ENCODE measurements around the gene STAT3. TPM values are rescaled to one million over a fixed set of nuclear protein-coding genes. Genes with fewer than 3 reads are reported as not detected.
"Not testable (repeated sequence)": the region's sequence is repeated elsewhere in the genome, so short reads cannot be mapped to it uniquely, and the experiment has no call there.

STAT3 gene
- total RNA-seq, 2 experiments from 2014 or later, result 114 to 121 TPM

DNA sequence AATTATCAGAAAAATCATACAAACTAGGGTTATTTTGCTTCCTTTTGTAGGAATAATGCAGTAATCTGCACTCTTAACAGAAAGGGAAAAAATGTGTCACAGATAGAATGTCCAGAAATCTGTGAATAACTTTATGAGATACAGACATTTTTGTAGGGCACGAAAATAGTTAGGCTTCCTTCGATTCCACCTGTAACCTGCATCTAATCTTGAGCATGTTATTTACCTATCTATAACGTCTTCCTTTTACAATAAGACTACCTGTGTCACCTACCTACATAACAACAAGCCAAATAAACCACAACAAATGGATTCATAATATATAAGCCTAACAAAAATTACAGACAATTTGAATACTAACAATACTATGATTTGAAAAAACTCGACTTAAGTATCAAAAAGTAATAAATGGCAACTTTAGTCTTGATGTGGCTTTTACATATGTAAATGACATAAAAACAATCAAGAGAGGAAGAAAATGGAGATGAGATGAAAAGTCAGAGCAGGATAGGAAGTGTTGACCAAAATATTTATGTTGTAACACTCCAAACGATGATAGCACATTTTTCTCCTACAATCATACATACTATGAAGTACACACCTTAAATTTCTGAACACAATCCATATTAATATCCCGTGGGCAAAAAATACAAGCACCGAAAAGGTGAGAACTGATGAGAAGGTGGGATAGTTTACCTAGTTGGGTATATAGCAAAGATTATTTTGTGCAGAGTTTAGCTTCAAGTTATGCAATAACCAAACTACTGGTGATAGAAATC lies 114.6 kb downstream of the STAT3 start:
- Mint-ChIP-seq H3K4me1 (peaks cover 67% of the 10 kb centered on the region), H3K27me3 (no peaks in the 10 kb centered on the region), H3K36me3 (ENCODE audit: low read depth) (peaks cover 25% of the 10 kb centered on the region), H3K27ac (peak overlapping the region; percentile 91), H3K9me3 (no peaks in the 10 kb centered on the region), H3K4me3 (peak overlapping the region; percentile 95)
- POLR2A ChIA-PET, result interaction anchor here (1.0 kb wide), 1 partner anchor 25 kb away, joined by 5 read pairs; no protein-coding TSS in a partner anchor
- CTCF ChIA-PET, result interaction anchor here (0.6 to 1.8 kb wide), 3 partner anchors 10 to 536 kb away, joined by 3 to 4 read pairs (median 4); no protein-coding TSS in a partner anchor
- no peak for DNase-seq

DNA sequence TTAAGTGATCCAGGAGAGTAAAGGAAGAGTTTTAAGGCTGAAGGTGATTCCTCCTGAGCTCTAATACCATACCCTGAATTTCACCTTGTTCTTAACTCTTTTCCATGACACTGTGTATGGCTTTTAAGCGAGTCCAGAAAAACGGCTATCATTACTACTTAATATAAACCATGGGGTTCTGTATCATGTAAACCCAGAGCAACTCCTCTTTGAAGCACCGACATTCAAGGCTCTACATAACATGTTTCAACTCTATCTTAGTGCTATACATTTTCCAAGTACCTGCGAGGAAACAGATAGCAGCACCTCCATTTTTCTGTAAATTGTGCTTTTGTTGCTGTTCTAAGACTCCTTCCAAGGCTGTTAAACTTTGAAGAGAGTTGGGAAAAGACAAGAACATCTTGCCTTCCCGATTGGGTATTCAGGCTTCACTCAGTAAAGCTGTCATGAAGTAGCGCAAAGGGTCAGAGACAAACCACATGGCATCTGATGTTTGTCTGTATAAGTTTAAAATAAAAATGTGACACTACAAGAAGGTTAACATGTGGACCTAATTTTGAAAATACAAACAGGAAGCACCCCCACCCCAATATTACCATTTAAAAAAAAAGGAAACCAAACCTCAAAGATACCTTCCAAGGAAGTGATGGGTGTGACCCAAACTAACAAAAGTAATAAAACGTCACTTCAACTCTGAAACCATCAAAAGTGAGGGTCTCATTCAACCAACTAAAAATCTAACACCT lies 115.9 kb downstream of the STAT3 start:
- ChIA-PET POLR2A (no interaction called here), CTCF (no interaction called here)
- Mint-ChIP-seq H3K4me1 (peaks cover 69% of the 10 kb centered on the region), H3K4me3 (peak overlapping the region; percentile 95), H3K9me3 (no peaks in the 10 kb centered on the region), H3K27me3 (no peaks in the 10 kb centered on the region), H3K36me3 (ENCODE audit: low read depth) (peaks cover 26% of the 10 kb centered on the region), H3K27ac (peak overlapping the region; percentile 91)
- no peak for DNase-seq

DNA sequence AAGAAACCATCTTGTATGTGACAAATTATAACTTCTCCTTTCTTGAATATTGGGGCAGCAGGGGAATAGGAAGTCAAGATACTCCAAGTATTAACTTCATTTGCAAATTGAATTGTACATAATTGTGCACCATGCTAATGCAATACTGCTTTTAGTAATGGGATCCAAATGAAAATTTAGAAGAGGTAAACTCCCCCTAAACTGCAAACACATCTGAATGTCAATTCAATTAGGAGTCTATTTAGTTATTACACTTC lies 116.5 kb downstream of the STAT3 start:
- Mint-ChIP-seq H3K4me1 (peaks cover 69% of the 10 kb centered on the region), H3K9me3 (no peaks in the 10 kb centered on the region), H3K27me3 (no peaks in the 10 kb centered on the region), H3K4me3 (peak overlapping the region; percentile 95), H3K36me3 (ENCODE audit: low read depth) (peaks cover 28% of the 10 kb centered on the region), H3K27ac (peak overlapping the region; percentile 91)
- ChIA-PET POLR2A (no interaction called here), CTCF (interaction anchor here (1.0 kb wide), 1 partner anchor 12 kb away, joined by 3 read pairs; no protein-coding TSS in a partner anchor)
- no peak for DNase-seq

DNA sequence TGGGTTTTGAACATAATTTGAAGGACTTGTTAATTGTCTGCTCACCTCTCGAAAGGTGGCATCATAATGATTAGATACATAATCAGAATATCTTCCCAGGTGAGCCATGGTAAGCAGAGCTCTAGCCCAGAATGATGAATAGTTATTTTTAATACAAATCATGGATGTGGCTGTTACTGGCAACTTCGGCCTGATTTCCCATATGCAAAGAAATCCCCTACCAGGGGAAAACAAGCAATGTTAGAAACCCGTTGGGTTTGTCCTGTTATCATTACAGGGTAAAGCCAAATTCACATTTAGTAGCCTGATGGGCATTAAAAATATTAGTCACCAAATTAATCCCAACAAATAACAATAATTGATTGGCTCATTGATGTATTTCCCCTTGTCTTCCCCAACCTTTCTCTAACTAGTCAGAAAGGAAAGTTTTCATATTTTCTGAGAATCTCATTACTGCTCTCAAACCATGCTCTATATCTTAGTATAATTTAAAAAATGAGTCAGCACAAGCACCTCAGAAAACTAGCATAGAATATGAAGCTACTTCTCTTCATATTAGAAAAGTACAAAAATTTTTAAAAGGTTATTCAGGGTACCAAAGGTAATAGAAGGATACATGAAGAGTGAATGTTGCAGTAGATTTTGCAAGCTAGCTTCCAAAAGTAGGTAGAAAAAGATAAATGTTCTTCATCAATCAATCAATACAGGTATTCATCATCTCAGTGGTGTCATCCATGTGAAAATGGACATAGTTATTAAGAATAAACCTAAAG lies 117.0 kb downstream of the STAT3 start:
- H3K27me3 Mint-ChIP-seq, result no peaks in the 10 kb centered on the region
- H3K9me3 Mint-ChIP-seq, result no peaks in the 10 kb centered on the region
- peak overlapping the region; percentile 91 for H3K27ac Mint-ChIP-seq
- peaks cover 73% of the 10 kb centered on the region for H3K4me1 Mint-ChIP-seq
- no peak for DNase-seq
- ChIA-PET CTCF (interaction anchor here (1.0 to 1.1 kb wide), 2 partner anchors 13 to 64 kb away, joined by 3 read pairs; no protein-coding TSS in a partner anchor), POLR2A (no interaction called here)
- peaks cover 32% of the 10 kb centered on the region for H3K36me3 Mint-ChIP-seq (ENCODE audit: low read depth)
- H3K4me3 Mint-ChIP-seq, result peak overlapping the region; percentile 95

- ChIA-PET CTCF (interaction anchor here (1.0 to 1.1 kb wide), 2 partner anchors 23 to 65 kb away, joined by 3 to 4 read pairs; no protein-coding TSS in a partner anchor), POLR2A (no interaction called here)
- Mint-ChIP-seq H3K36me3 (ENCODE audit: low read depth) (peaks cover 33% of the 10 kb centered on the region), H3K27ac (peak overlapping the region; percentile 7), H3K4me1 (peaks cover 73% of the 10 kb centered on the region), H3K4me3 (no peak overlapping the region), H3K27me3 (no peaks in the 10 kb centered on the region), H3K9me3 (no peaks in the 10 kb centered on the region)
- DNase-seq, result no peak
These were observed 117.6 kb downstream of the STAT3 start for GRCh38 chr17:42270596-42270995.

GRCh38 chr17:42270170-42270535 lies 118.1 kb downstream of the STAT3 start:
- Mint-ChIP-seq H3K4me3 (no peak overlapping the region), H3K4me1 (peaks cover 70% of the 10 kb centered on the region)
- POLR2A ChIA-PET, result interaction anchor here (0.6 kb wide), 1 partner anchor 41 kb away, joined by 3 read pairs; no protein-coding TSS in a partner anchor

GRCh38 chr17:42268236-42268635 lies 120.0 kb downstream of the STAT3 start:
- Mint-ChIP-seq H3K36me3 (ENCODE audit: low read depth) (peaks cover 27% of the 10 kb centered on the region), H3K9me3 (no peaks in the 10 kb centered on the region), H3K27me3 (no peaks in the 10 kb centered on the region), H3K4me3 (no peak overlapping the region), H3K4me1 (peaks cover 63% of the 10 kb centered on the region), H3K27ac (peak overlapping the region; percentile 3)
- POLR2A ChIA-PET, result no interaction called here
- no peak for DNase-seq
- CTCF ChIA-PET, result interaction anchor here (1.4 kb wide), 1 partner anchor 46 kb away, joined by 4 read pairs; no protein-coding TSS in a partner anchor

More at GRCh38 chr17:42270170-42270535, 118.1 kb downstream of the STAT3 start:
- H3K27me3 Mint-ChIP-seq, result no peaks in the 10 kb centered on the region
- peaks cover 31% of the 10 kb centered on the region for H3K36me3 Mint-ChIP-seq (ENCODE audit: low read depth)
- peak overlapping the region; percentile 61 for H3K27ac Mint-ChIP-seq
- DNase-seq, result no peak
- CTCF ChIA-PET, result interaction anchor here (1.0 to 1.5 kb wide), 3 partner anchors 23 to 66 kb away, joined by 3 to 4 read pairs (median 3); no protein-coding TSS in a partner anchor
- H3K9me3 Mint-ChIP-seq, result no peaks in the 10 kb centered on the region

DNA sequence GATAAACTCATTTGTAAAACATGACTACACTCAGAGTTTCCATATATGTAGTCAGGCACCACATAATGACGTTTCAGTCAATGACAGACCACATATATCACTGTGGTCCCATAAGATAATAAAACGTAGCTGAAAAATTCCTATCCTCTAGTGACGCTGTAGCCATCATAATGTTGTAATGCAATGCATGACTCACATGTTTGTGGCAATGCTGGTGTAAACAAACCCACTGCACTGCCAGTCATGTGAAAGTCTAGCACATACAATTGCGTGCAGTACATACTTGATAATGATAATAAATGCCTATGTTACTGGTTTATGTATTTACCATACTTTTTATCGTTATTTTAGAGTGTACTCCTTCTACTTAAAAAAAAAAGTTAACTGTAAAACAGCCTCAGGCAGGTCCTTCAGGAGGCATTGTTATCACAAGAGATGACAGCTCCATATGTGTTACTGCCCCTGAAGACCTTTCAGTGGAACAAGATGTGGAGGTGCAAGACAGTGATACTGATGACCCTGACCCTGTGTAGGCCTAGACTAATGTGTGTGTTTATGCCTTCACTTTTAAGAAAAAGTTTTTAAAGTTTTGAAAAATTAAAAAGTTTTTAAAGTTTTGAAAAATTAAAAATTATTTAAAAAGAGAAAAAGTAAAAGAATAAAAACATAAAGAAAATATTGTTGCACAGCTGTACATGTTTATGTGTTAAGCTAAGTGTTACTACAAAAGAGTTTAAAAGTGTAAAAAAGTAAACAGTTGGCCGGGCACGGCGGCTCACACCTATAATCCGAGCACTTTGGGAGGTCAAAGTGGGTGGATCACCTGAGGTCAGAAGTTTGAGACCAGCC lies 121.1 kb downstream of the STAT3 start:
- Mint-ChIP-seq H3K9me3 (no peaks in the 10 kb centered on the region), H3K4me3 (no peak overlapping the region)
- CTCF ChIA-PET, result interaction anchor here (0.6 to 1.3 kb wide), 3 partner anchors 16 to 25 kb away, joined by 3 to 4 read pairs (median 3); no protein-coding TSS in a partner anchor

GRCh38 chr17:42266462-42266861 lies 121.8 kb downstream of the STAT3 start:
- Mint-ChIP-seq H3K27me3 (no peaks in the 10 kb centered on the region), H3K4me3 (no peak overlapping the region), H3K9me3 (no peaks in the 10 kb centered on the region), H3K4me1 (peaks cover 47% of the 10 kb centered on the region), H3K27ac (peak overlapping the region; percentile 76), H3K36me3 (ENCODE audit: low read depth) (peaks cover 20% of the 10 kb centered on the region)
- ChIA-PET POLR2A (no interaction called here), CTCF (interaction anchor here (0.6 to 1.3 kb wide), 3 partner anchors 15 to 25 kb away, joined by 3 to 4 read pairs (median 3); no protein-coding TSS in a partner anchor)
- DNase-seq, result no peak

More for the DNA sequence above, 121.1 kb downstream of the STAT3 start:
- Mint-ChIP-seq H3K4me1 (peaks cover 54% of the 10 kb centered on the region), H3K36me3 (ENCODE audit: low read depth) (peaks cover 26% of the 10 kb centered on the region), H3K27ac (peak overlapping the region; percentile 76), H3K27me3 (no peaks in the 10 kb centered on the region)
- POLR2A ChIA-PET, result no interaction called here
- peak; percentile 53 for DNase-seq

DNA sequence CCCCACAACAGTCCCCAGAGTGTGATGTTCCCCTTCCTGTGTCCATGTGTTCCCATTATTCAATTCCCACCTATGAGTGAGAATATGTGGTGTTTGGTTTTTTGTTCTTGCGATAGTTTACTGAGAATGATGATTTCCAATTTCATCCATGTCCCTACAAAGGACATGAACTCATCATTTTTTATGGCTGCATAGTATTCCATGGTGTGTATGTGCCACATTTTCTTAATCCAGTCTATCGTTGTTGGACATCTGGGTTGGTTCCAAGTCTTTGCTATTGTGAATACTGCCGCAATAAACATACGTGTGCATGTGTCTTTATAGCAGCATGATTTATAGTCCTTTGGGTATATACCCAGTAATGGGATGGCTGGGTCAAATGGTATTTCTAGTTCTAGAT lies 123.9 kb downstream of the STAT3 start:
- H3K9me3 Mint-ChIP-seq, POLR2A ChIA-PET, H3K27ac Mint-ChIP-seq, DNase-seq, H3K27me3 Mint-ChIP-seq, H3K4me3 Mint-ChIP-seq: not testable (repeated sequence)
- Mint-ChIP-seq H3K36me3 (ENCODE audit: low read depth) (peaks cover 15% of the 10 kb centered on the region), H3K4me1 (peaks cover 35% of the 10 kb centered on the region)
- CTCF ChIA-PET, result interaction anchor here (1.3 kb wide), 1 partner anchor 16 kb away, joined by 5 read pairs; no protein-coding TSS in a partner anchor
